ENCODE results near the gene PRH2. TPM values are rescaled to one million over a fixed set of nuclear protein-coding genes. Genes with fewer than 3 reads are reported as not detected.

PRH2 gene
- total RNA-seq, 1 experiment from 2014 or later = 0.52 TPM

DNA sequence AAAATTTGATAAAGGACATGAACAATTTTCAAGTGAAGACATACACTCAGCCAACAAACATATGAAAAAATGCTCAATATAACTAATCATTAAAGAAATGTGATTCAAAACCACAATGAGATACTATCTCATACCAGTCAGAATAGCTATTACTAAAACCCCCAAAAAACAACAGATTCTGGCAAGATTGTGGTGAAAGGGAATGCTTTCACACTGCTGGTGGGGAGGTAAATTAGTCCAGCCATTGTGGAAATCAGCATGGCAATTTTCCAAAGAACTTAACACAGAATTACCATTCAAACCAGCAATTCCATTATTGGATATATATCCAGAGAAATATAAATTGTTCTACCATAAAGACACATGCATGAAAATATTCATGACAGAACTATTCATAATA lies 28.7 kb downstream of the PRH2 start:
- DNase-seq (ENCODE audit: low spot score) = no peak
- CTCF ChIA-PET = no interaction called here
- Mint-ChIP-seq H3K27me3 (ENCODE audit: low read depth) (no peaks in the 10 kb centered on the region), H3K4me1 (peaks cover 9% of the 10 kb centered on the region), H3K27ac (no peak overlapping the region), H3K36me3 (peaks cover 8% of the 10 kb centered on the region; the same call in 1 of the 2 replicates), H3K4me3 (no peak overlapping the region), H3K9me3 (peaks cover 18% of the 10 kb centered on the region)
- POLR2A ChIA-PET = no interaction called here
- no peak for ATAC-seq
- TF ChIP-seq FOXK1 (CRISPR knock-in tag; IDR thresholded peaks at IDR 0.05) = no peak

DNA sequence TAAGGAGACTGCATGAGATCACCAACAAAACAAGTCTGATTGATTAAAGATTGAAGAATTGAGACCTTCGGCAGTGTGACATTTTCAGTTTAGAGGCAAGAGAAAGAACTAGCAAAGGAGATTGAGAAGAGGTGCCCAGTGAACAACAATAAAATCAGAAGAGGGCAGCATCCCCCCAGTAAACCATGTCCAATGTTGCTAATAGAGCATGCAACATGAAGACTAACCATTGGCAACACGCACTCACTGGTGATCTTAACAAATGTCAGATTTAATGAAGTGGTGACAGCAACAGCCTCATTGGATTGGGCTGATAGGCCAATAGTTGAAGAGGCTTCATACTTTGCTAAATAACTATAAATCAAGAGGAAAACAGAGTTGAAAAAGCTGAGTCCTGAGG lies 30.8 kb downstream of the PRH2 start:
- CTCF ChIA-PET = interaction anchor here (1.9 kb wide), 1 partner anchor 188 kb away, joined by 4 read pairs; no protein-coding TSS in a partner anchor
- TF ChIP-seq NR2C2 (CRISPR knock-in tag; IDR thresholded peaks at IDR 0.05) (no peak), ESRRA (CRISPR knock-in tag; IDR thresholded peaks at IDR 0.05; ENCODE audit: borderline replicate concordance) (no peak), SMAD4 (CRISPR knock-in tag; IDR thresholded peaks at IDR 0.05) (no peak), ELF4 (CRISPR knock-in tag; IDR thresholded peaks at IDR 0.05; ENCODE audit: low read depth) (no peak), ZNF396 (CRISPR knock-in tag; IDR thresholded peaks at IDR 0.05; ENCODE audit: borderline replicate concordance) (no peak), HMGA2 (CRISPR knock-in tag; IDR thresholded peaks at IDR 0.05) (no peak), MYBL2 (CRISPR knock-in tag; IDR thresholded peaks at IDR 0.05) (no peak), ETV6 (CRISPR knock-in tag; IDR thresholded peaks at IDR 0.05) (no peak), ATF1 (CRISPR knock-in tag; IDR thresholded peaks at IDR 0.05) (no peak), ZNF317 (CRISPR knock-in tag; IDR thresholded peaks at IDR 0.05; ENCODE audit: borderline replicate concordance, low read depth) (no peak), TEAD1 (CRISPR knock-in tag; IDR thresholded peaks at IDR 0.05) (no peak)
- TF ChIP-seq, protein P1, sequence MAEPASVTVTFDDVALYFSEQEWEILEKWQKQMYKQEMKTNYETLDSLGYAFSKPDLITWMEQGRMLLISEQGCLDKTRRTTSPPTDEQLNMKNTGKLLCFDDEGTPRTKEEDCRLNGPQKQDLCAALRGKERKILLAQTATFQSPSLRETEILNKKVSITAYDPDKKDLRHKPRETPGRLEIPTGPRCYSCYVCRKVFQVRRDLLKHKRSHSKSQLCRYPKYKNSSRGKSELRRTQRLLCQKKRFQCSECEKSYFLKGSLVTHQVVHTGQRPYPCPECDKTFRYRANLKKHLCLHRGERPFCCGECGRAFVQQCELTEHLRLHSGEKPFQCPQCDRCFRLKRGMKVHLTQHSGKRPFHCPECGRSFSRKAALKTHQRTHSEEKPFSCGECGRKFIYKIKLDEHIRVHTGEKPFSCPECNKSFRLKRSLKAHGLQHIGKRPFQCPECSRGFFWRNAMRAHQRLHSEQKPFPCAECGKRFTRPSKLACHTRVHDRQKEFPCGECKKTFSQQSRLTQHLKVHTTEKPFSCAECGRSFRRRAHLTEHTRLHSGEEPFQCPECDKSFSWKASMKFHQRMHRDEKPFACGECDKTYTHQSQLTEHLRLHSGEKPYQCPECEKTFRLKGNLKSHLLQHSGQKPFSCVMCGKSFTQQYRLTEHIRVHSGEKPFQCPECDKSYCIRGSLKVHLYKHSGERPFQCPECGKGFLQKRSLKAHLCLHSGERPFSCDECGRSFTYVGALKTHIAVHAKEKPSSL (CRISPR knock-in tag; conservative IDR thresholded peaks at IDR 0.05) = no peak
- TF ChIP-seq, protein P2, sequence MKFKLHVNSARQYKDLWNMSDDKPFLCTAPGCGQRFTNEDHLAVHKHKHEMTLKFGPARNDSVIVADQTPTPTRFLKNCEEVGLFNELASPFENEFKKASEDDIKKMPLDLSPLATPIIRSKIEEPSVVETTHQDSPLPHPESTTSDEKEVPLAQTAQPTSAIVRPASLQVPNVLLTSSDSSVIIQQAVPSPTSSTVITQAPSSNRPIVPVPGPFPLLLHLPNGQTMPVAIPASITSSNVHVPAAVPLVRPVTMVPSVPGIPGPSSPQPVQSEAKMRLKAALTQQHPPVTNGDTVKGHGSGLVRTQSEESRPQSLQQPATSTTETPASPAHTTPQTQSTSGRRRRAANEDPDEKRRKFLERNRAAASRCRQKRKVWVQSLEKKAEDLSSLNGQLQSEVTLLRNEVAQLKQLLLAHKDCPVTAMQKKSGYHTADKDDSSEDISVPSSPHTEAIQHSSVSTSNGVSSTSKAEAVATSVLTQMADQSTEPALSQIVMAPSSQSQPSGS (CRISPR knock-in tag; IDR thresholded peaks at IDR 0.05; ENCODE audit: borderline replicate concordance, low read depth) = no peak
- TF ChIP-seq, protein P3, sequence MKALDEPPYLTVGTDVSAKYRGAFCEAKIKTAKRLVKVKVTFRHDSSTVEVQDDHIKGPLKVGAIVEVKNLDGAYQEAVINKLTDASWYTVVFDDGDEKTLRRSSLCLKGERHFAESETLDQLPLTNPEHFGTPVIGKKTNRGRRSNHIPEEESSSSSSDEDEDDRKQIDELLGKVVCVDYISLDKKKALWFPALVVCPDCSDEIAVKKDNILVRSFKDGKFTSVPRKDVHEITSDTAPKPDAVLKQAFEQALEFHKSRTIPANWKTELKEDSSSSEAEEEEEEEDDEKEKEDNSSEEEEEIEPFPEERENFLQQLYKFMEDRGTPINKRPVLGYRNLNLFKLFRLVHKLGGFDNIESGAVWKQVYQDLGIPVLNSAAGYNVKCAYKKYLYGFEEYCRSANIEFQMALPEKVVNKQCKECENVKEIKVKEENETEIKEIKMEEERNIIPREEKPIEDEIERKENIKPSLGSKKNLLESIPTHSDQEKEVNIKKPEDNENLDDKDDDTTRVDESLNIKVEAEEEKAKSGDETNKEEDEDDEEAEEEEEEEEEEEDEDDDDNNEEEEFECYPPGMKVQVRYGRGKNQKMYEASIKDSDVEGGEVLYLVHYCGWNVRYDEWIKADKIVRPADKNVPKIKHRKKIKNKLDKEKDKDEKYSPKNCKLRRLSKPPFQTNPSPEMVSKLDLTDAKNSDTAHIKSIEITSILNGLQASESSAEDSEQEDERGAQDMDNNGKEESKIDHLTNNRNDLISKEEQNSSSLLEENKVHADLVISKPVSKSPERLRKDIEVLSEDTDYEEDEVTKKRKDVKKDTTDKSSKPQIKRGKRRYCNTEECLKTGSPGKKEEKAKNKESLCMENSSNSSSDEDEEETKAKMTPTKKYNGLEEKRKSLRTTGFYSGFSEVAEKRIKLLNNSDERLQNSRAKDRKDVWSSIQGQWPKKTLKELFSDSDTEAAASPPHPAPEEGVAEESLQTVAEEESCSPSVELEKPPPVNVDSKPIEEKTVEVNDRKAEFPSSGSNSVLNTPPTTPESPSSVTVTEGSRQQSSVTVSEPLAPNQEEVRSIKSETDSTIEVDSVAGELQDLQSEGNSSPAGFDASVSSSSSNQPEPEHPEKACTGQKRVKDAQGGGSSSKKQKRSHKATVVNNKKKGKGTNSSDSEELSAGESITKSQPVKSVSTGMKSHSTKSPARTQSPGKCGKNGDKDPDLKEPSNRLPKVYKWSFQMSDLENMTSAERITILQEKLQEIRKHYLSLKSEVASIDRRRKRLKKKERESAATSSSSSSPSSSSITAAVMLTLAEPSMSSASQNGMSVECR (CRISPR knock-in tag; IDR thresholded peaks at IDR 0.05; ENCODE audit: borderline replicate concordance) = no peak

DNA sequence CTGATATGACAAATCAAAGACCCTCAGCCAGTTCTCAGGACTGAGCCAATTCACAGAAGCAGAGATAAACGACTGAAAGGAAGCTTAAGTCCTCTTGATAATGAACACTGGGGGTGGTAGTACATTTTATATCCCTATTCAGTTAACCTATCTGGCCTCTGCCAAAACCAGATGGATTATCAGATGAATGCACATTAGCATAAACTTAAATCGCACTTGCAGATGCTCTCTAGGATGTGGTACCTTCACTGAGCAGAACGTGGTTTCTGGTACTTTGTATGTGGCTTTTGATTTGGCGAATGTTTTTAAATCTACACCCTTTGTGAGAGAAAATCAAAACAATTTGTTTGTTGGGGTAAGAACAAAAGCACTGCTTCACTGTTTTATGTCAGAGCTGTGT lies 31.2 kb downstream of the PRH2 start:
- H3K4me1 Mint-ChIP-seq = no peaks in the 10 kb centered on the region
- no peak for ATAC-seq
- H3K4me3 Mint-ChIP-seq = no peak overlapping the region
- POLR2A ChIA-PET = no interaction called here
- CTCF ChIA-PET = interaction anchor here (1.9 kb wide), 1 partner anchor 189 kb away, joined by 4 read pairs; no protein-coding TSS in a partner anchor
- H3K36me3 Mint-ChIP-seq = peaks cover 6% of the 10 kb centered on the region; the same call in 1 of the 2 replicates
- H3K27me3 Mint-ChIP-seq (ENCODE audit: low read depth) = no peaks in the 10 kb centered on the region
- peaks cover 10% of the 10 kb centered on the region for H3K9me3 Mint-ChIP-seq
- no peak for DNase-seq (ENCODE audit: low spot score)
- no peak overlapping the region for H3K27ac Mint-ChIP-seq
- TF ChIP-seq RORB (CRISPR knock-in tag; IDR thresholded peaks at IDR 0.05) = no peak
- TF ChIP-seq, protein P4, sequence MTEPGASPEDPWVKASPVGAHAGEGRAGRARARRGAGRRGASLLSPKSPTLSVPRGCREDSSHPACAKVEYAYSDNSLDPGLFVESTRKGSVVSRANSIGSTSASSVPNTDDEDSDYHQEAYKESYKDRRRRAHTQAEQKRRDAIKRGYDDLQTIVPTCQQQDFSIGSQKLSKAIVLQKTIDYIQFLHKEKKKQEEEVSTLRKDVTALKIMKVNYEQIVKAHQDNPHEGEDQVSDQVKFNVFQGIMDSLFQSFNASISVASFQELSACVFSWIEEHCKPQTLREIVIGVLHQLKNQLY (CRISPR knock-in tag; IDR thresholded peaks at IDR 0.05) = no peak
- no peak for TF ChIP-seq NR2C2 (CRISPR knock-in tag; IDR thresholded peaks at IDR 0.05)
- TF ChIP-seq, protein P2 (CRISPR knock-in tag; IDR thresholded peaks at IDR 0.05; ENCODE audit: borderline replicate concordance, low read depth) = no peak
- TF ChIP-seq TP53 (CRISPR knock-in tag; IDR thresholded peaks at IDR 0.05) = no peak
- TF ChIP-seq, protein P5, sequence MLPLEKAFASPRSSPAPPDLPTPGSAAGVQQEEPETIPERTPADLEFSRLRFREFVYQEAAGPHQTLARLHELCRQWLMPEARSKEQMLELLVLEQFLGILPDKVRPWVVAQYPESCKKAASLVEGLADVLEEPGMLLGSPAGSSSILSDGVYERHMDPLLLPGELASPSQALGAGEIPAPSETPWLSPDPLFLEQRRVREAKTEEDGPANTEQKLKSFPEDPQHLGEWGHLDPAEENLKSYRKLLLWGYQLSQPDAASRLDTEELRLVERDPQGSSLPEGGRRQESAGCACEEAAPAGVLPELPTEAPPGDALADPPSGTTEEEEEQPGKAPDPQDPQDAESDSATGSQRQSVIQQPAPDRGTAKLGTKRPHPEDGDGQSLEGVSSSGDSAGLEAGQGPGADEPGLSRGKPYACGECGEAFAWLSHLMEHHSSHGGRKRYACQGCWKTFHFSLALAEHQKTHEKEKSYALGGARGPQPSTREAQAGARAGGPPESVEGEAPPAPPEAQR (CRISPR knock-in tag; IDR thresholded peaks at IDR 0.05) = no peak

More for the DNA sequence above, 30.8 kb downstream of the PRH2 start:
- Mint-ChIP-seq H3K4me3 (no peak overlapping the region), H3K4me1 (no peaks in the 10 kb centered on the region), H3K27ac (no peak overlapping the region), H3K9me3 (peaks cover 14% of the 10 kb centered on the region), H3K36me3 (peaks cover 8% of the 10 kb centered on the region; the same call in 1 of the 2 replicates), H3K27me3 (ENCODE audit: low read depth) (no peaks in the 10 kb centered on the region)
- POLR2A ChIA-PET = no interaction called here
- DNase-seq (ENCODE audit: low spot score) = no peak
- no peak for ATAC-seq

All from WTC11 (cell line).